HG03521 (cell line): Measurements from ENCODE around the gene CMTM5.
"Not testable (repeated sequence)": the region's sequence is repeated elsewhere in the genome, so short reads cannot be mapped to it uniquely, and the experiment has no call there.

Source experiments
- ATAC-seq: cut with Tn5 transposase; IDR thresholded peaks from one replicate; pipeline ENCODE4 v1.9.1; 2021; ENCODE audit warnings: mild to moderate bottlenecking, moderate library complexity; ENCODE audit not compliant: unreplicated experiment

Gene CMTM5

DNA sequence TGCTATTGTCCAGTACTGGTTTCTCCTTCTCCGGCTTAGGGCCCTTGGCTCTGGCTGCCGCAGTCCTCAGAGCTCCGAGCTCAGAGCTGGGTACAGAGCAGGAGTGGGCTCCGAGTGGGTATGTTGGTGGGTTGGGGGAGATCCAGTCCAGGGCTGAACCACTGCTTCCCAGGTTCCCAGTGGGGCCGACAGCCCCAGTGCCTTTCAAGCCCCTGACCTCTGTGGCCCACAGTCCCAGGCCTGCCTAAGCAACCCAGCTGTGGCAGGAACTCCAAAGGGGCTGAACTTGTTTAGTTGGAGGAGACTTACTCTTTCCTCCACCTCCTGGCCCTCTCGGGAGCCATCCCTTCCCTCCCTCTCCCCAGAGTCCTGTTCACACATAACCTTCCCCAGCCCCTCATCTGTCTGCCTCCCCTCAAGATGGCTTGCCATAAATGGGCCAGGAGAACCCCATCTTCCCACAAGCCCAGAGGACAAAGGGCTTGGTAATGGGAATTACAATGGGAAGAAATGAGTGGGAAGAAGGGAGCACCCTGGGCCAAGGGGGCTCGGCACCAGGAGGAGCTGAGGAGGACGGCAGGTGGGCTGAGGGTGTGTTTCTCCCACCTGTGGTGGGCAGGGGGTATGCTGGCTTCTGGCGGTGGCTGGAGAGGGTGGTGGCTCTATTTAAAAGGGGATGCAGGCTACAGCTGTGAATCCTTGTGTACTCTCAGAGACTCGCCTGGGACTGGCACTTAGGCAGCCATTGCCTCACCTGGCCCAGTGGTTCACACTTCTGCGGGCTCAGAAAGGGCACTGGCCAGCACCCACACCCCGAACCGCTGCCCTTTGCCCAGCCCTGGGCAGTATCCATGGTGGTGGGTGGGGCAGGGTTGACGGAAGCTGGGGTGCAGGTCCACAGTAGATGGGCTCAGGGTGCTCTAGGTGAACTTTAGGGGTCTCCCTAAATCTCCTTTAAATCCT, 35.0 kb downstream of the CMTM5 start:
- no peak for ATAC-seq

DNA sequence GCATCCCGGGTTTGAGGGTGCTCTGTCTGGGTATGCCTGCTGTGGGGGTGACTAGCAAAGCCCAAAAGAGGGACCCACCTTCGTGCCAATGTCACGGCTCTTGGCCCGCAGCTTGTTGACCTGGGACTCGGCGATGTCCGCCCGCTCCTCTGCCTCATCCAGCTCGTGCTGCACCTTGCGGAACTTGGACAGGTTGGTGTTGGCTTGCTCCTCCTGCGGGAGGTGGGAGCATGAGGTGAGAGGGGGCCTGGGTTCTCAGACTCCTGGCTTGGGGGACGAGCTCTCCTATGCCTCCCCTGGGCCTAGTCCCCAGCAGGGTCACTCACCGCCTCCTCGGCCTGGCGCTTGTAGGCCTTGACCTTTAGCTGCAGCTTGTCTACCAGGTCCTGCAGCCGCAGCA, 36.8 kb downstream of the CMTM5 start:
- ATAC-seq: no peak

DNA sequence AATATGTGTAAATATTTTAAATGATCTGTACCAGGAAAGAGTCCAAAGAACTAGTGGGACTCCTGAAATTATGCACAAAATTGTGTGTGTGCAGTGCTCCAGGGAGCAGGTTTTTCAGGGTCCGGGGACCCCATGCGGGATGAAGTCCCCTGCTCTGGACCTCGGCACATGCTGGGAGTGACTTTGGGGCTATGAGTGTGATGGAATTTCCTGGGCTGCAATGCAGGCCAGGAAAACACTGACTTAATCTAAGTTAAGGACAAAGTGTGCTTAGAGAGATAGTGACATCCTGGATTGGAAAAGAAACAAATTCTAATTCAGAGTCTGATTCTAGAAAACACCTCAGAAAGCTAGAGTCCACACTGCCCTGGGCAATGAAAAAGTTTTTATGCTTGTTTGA, 37.4 kb downstream of the CMTM5 start:
- ATAC-seq: no peak

DNA sequence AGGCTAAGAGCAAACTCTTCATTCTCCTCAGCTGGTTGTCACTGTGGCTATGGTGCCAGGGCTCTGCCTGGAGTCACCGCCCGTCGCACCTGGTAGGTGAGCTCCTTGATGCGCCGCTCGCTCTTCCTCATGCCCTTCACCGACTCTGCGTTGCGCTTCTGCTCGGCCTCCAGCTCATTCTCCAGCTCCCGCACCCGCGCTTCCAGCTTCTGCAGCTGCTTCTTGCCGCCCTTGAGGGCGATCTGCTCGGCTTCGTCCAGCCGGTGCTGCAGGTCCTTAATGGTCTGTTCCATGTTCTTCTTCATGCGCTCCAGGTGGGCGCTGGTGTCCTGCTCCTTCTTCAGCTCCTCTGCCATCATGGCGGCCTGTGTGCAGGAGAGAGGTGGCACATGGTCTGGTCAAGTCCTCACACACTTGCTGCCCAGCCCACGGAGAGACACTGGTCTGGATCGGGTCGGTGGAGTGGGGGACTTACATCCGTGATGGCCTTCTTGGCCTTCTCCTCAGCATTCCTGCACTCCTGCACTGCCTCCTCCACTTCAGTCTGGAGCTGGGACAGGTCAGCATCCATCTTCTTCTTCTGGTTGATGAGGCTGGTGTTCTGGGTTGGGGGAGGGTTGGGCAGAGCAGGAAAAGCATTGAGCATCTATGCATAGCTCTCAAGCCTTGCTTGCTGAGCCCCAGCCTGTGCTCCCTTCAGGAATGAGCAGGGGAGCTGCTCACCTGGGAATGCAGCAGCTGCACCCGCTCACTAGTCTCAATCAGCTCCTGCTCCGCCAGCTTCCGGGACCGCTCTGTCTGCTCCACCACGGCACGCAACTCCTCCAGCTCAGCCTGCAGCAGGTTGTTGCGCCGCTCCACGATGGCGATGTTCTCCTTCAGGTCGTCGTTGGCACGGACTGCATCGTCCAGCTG, 38.3 kb downstream of the CMTM5 start:
- no peak for ATAC-seq

GRCh38 chr14:23415821-23416778, 39.3 kb downstream of the CMTM5 start:
- ATAC-seq: no peak

DNA sequence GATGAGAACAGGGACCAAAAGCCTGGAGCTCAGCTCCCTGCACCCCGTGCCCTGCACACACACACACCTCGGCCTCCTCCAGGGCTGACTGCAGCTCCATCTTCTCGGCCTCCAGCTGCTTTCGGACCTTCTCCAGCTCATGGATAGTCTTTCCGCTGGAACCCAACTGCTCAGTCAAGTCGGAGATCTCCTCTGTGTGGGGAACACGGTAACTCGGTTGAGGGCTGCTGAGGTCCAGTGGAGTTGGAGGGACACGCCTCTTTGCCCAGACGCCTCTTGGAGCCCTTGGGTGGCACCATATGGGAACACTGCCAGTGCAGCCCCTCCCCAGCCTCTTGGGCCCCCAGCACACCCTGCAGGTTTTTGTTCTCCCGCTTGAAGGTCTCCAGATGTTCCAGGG, 40.0 kb downstream of the CMTM5 start:
- no peak for ATAC-seq

GRCh38 chr14:23417269-23417668, 40.4 kb downstream of the CMTM5 start:
- ATAC-seq: not testable (repeated sequence)

DNA sequence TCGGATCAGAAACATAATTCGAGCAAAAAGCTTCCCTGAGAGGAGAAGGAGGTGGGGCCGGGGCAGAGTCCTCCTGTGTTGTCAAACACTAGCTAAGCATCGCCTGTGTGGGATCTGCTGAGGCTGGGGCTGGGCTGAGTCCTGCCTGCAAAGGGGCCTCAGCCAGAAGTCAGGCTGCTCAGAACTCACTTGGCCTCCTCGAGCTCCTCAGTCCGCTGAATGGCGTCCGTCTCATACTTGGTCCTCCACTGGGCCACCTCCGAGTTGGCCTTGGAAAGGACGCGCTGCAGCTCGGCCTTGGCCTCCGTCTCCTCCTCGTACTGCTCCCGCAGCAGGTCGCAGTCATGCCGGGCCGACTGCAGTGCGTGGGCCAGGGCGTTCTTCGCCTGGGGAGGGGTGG, 41.2 kb downstream of the CMTM5 start:
- ATAC-seq: no peak

DNA sequence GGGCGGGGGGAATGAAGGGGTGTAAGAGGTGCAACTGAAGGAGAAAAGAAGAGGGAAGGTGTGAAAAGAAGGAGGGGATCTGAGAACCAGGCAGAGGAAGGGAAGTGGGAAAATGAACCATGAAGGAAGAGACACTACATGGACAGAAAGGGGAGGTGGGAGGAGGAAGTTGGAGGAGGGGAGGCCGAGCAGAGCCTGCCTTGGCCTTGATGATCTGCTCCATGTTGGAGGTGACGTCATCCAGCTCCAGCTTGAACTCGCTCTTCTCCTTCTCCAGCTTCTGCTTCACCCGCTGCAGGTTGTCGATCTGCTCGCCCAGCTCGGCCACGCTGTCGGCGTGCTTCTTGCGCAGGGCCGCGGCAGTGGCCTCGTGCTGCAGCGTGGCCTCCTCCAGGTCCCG, 42.8 kb downstream of the CMTM5 start:
- not testable (repeated sequence) for ATAC-seq

GRCh38 chr14:23421594-23421993, 44.7 kb downstream of the CMTM5 start:
- no peak for ATAC-seq

DNA sequence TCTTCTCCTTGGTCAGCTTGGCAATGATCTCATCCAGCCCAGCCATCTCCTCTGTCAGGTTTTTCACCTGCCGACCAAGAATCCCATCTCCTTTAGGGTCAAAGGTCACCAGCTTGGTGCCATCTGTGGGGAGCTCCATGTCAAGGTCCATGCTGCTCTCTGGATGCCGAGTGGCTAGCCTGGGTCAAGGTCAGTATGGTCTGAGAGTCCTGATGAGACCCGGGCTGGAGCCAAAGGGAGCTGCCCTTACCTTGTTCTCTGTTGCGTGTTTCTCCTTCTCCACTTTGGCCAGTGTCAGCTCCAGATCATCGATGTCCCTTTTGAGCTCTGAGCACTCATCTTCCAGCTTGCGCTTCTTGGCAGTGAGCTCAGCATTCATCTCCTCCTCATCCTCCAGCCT, 46.8 kb downstream of the CMTM5 start:
- no peak for ATAC-seq

DNA sequence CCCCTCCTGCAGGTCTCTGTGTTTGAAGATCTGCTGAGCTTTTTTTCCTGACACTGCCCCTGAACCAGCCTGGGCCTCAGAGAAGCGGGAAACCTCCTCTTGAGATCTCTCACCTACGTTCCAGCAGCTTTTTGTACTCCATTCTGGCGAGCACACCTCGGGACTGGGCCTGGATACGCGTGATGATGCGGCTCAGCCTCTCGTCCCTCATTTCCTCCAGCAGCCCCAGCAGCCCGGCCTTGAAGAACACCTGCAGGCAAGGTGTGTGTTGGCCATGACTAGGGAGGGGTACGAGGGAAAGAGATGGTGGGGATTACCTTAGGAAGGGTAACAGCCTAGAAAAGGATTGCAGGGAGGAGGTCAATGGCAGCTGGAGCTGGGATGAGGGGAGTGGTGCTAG, 48.3 kb downstream of the CMTM5 start:
- no peak for ATAC-seq

- ATAC-seq: not testable (repeated sequence)
Observed at GRCh38 chr14:23425798-23426197, 49.0 kb downstream of the CMTM5 start.

GRCh38 chr14:23428686-23429495, 52.0 kb downstream of the CMTM5 start:
- no peak for ATAC-seq
